Measurements from ENCODE around the gene KCTD19.

The KCTD19 gene

GRCh38 chr16:67256701-67257230 lies 69.8 kb downstream of the KCTD19 start:
- POLR2A ChIA-PET: no interaction called here
- Histone ChIP-seq H3K4me3 (ENCODE audit: control insufficient read depth in 1 of 7, extremely low read depth in 1 of 7, insufficient read depth in 4 of 7, low read depth in 2 of 7, low read length in 6 of 7) (no peak overlapping the region), H3K27me3 (replicated peaks in 2 of 5; ENCODE audit: control insufficient read depth in 4 of 5, insufficient read depth in 5 of 5, low read length in 4 of 5) (no peaks in the 10 kb centered on the region), H3K9me3 (ENCODE audit: control extremely low read depth in 1 of 5, control insufficient read depth in 4 of 5, insufficient read depth in 2 of 5, low read depth in 1 of 5, low read length in 4 of 5) (no peaks in the 10 kb centered on the region), H3K36me3 (ENCODE audit: control insufficient read depth in 4 of 4, insufficient read depth in 4 of 4, low read length in 3 of 4) (no peaks in the 10 kb centered on the region), H3K4me1 (ENCODE audit: control extremely low read depth in 1 of 4, control insufficient read depth in 4 of 4, insufficient read depth in 4 of 4, low read length in 3 of 4) (peaks cover 0 to 3% (median 1%) of the 10 kb centered on the region in 4 experiments), H3K27ac (ENCODE audit: insufficient read depth in 1 of 2, low read depth in 1 of 2, low read length in 2 of 2, poor library complexity in 1 of 2, severe bottlenecking in 2 of 2) (no peak overlapping the region)
- no peak for DNase-seq
- CTCF ChIA-PET: no interaction called here
- WGBS (ENCODE audit: insufficient coverage): 100% methylated on average over 6 of the region's 11 CpGs

- Histone ChIP-seq H3K9me3 (ENCODE audit: control extremely low read depth in 1 of 5, control insufficient read depth in 4 of 5, insufficient read depth in 2 of 5, low read depth in 1 of 5, low read length in 4 of 5) (no peaks in the 10 kb centered on the region), H3K27me3 (replicated peaks in 2 of 5; ENCODE audit: control insufficient read depth in 4 of 5, insufficient read depth in 5 of 5, low read length in 4 of 5) (peaks cover 0 to 5% (median 0%) of the 10 kb centered on the region in 5 experiments), H3K27ac (ENCODE audit: insufficient read depth in 1 of 2, low read depth in 1 of 2, low read length in 2 of 2, poor library complexity in 1 of 2, severe bottlenecking in 2 of 2) (no peak overlapping the region), H3K36me3 (ENCODE audit: control insufficient read depth in 4 of 4, insufficient read depth in 4 of 4, low read length in 3 of 4) (no peaks in the 10 kb centered on the region), H3K4me1 (ENCODE audit: control extremely low read depth in 1 of 4, control insufficient read depth in 4 of 4, insufficient read depth in 4 of 4, low read length in 3 of 4) (peaks cover 0 to 2% (median 0%) of the 10 kb centered on the region in 4 experiments), H3K4me3 (ENCODE audit: control insufficient read depth in 1 of 7, extremely low read depth in 1 of 7, insufficient read depth in 4 of 7, low read depth in 2 of 7, low read length in 6 of 7) (no peak overlapping the region)
- no peak for DNase-seq
- CTCF ChIA-PET: interaction anchor here (0.9 to 1.2 kb wide), 2 partner anchors 9 to 10 kb away, joined by 4 to 5 read pairs; no protein-coding TSS in a partner anchor
- WGBS (ENCODE audit: insufficient coverage): 98% methylated on average over 12 of the region's 17 CpGs
- POLR2A ChIA-PET: no interaction called here
These were observed 70.9 kb downstream of the KCTD19 start for GRCh38 chr16:67255553-67256221.

GRCh38 chr16:67254801-67255552 lies 71.6 kb downstream of the KCTD19 start:
- WGBS (ENCODE audit: insufficient coverage): 98% methylated on average over 17 of the region's 18 CpGs
- CTCF ChIA-PET: interaction anchor here (0.9 to 1.2 kb wide), 2 partner anchors 10 to 11 kb away, joined by 4 to 5 read pairs; no protein-coding TSS in a partner anchor
- POLR2A ChIA-PET: interaction anchor here (0.6 kb wide), 1 partner anchor 26 kb away, joined by 3 read pairs; no protein-coding TSS in a partner anchor
- H3K36me3 ChIP-seq (ENCODE audit: control insufficient read depth in 4 of 4, insufficient read depth in 4 of 4, low read length in 3 of 4): no peaks in the 10 kb centered on the region
- no peak for DNase-seq
- H3K4me3 ChIP-seq (ENCODE audit: control insufficient read depth in 1 of 7, extremely low read depth in 1 of 7, insufficient read depth in 4 of 7, low read depth in 2 of 7, low read length in 6 of 7): no peak overlapping the region
- H3K27me3 ChIP-seq (replicated peaks in 2 of 5; ENCODE audit: control insufficient read depth in 4 of 5, insufficient read depth in 5 of 5, low read length in 4 of 5): peaks cover 0 to 11% (median 5%) of the 10 kb centered on the region in 5 experiments
- peaks cover 0 to 2% (median 0%) of the 10 kb centered on the region in 4 experiments for H3K4me1 ChIP-seq (ENCODE audit: control extremely low read depth in 1 of 4, control insufficient read depth in 4 of 4, insufficient read depth in 4 of 4, low read length in 3 of 4)
- H3K9me3 ChIP-seq (ENCODE audit: control extremely low read depth in 1 of 5, control insufficient read depth in 4 of 5, insufficient read depth in 2 of 5, low read depth in 1 of 5, low read length in 4 of 5): no peaks in the 10 kb centered on the region
- no peak overlapping the region for H3K27ac ChIP-seq (ENCODE audit: insufficient read depth in 1 of 2, low read depth in 1 of 2, low read length in 2 of 2, poor library complexity in 1 of 2, severe bottlenecking in 2 of 2)

GRCh38 chr16:67252609-67253497 lies 73.7 kb downstream of the KCTD19 start:
- Histone ChIP-seq H3K4me1 (ENCODE audit: control extremely low read depth in 1 of 4, control insufficient read depth in 4 of 4, insufficient read depth in 4 of 4, low read length in 3 of 4) (peaks cover 2 to 19% (median 16%) of the 10 kb centered on the region in 4 experiments), H3K27me3 (replicated peaks in 2 of 5; ENCODE audit: control insufficient read depth in 4 of 5, insufficient read depth in 5 of 5, low read length in 4 of 5) (peaks cover 0 to 23% (median 13%) of the 10 kb centered on the region in 5 experiments), H3K4me3 (ENCODE audit: control insufficient read depth in 1 of 7, extremely low read depth in 1 of 7, insufficient read depth in 4 of 7, low read depth in 2 of 7, low read length in 6 of 7) (no peak overlapping the region), H3K36me3 (ENCODE audit: control insufficient read depth in 4 of 4, insufficient read depth in 4 of 4, low read length in 3 of 4) (no peaks in the 10 kb centered on the region), H3K9me3 (ENCODE audit: control extremely low read depth in 1 of 5, control insufficient read depth in 4 of 5, insufficient read depth in 2 of 5, low read depth in 1 of 5, low read length in 4 of 5) (no peaks in the 10 kb centered on the region), H3K27ac (ENCODE audit: insufficient read depth in 1 of 2, low read depth in 1 of 2, low read length in 2 of 2, poor library complexity in 1 of 2, severe bottlenecking in 2 of 2) (no peak overlapping the region)
- ChIA-PET CTCF (interaction anchor here (2.2 kb wide), 1 partner anchor 8 kb away, joined by 8 read pairs; no protein-coding TSS in a partner anchor), POLR2A (no interaction called here)
- DNase-seq: no peak
- 95% methylated on average over 4 of the region's 4 CpGs for WGBS (ENCODE audit: insufficient coverage)

- Histone ChIP-seq H3K9me3 (ENCODE audit: control extremely low read depth in 1 of 5, control insufficient read depth in 4 of 5, insufficient read depth in 2 of 5, low read depth in 1 of 5, low read length in 4 of 5) (no peaks in the 10 kb centered on the region), H3K27ac (ENCODE audit: insufficient read depth in 1 of 2, low read depth in 1 of 2, low read length in 2 of 2, poor library complexity in 1 of 2, severe bottlenecking in 2 of 2) (no peak overlapping the region), H3K27me3 (replicated peaks in 2 of 5; ENCODE audit: control insufficient read depth in 4 of 5, insufficient read depth in 5 of 5, low read length in 4 of 5) (peaks cover 0 to 23% (median 13%) of the 10 kb centered on the region in 5 experiments), H3K36me3 (ENCODE audit: control insufficient read depth in 4 of 4, insufficient read depth in 4 of 4, low read length in 3 of 4) (no peaks in the 10 kb centered on the region), H3K4me1 (ENCODE audit: control extremely low read depth in 1 of 4, control insufficient read depth in 4 of 4, insufficient read depth in 4 of 4, low read length in 3 of 4) (peaks cover 4 to 39% (median 37%) of the 10 kb centered on the region in 4 experiments), H3K4me3 (ENCODE audit: control insufficient read depth in 1 of 7, extremely low read depth in 1 of 7, insufficient read depth in 4 of 7, low read depth in 2 of 7, low read length in 6 of 7) (no peak overlapping the region)
- ChIA-PET CTCF (interaction anchor here (0.9 to 2.6 kb wide), 4 partner anchors 9 to 26 kb away, joined by 3 to 15 read pairs (median 8); no protein-coding TSS in a partner anchor), POLR2A (interaction anchor here (0.5 kb wide), 1 partner anchor 68 kb away, joined by 4 read pairs; no protein-coding TSS in a partner anchor)
- no peak for DNase-seq
- WGBS (ENCODE audit: insufficient coverage): 100% methylated on average over 3 of the region's 4 CpGs
These were observed 76.6 kb downstream of the KCTD19 start for GRCh38 chr16:67250045-67250327.

- 31% methylated on average over 18 of the region's 22 CpGs for whole genome bisulfite sequencing (ENCODE audit: insufficient coverage)
- ChIA-PET CTCF (interaction anchor here (1.7 to 6.1 kb wide), 5 partner anchors 9 to 18 kb away, joined by 7 to 108 read pairs (median 9); partner anchors contain the start of gene TMEM208), POLR2A (interaction anchor here (0.5 kb wide), 1 partner anchor 67 kb away, joined by 4 read pairs; no protein-coding TSS in a partner anchor)
- Histone ChIP-seq H3K36me3 (ENCODE audit: control insufficient read depth in 4 of 4, insufficient read depth in 4 of 4, low read length in 3 of 4) (no peaks in the 10 kb centered on the region), H3K4me3 (ENCODE audit: control insufficient read depth in 1 of 7, extremely low read depth in 1 of 7, insufficient read depth in 4 of 7, low read depth in 2 of 7, low read length in 6 of 7) (peak overlapping the region in 6 of 7 experiments; percentile 27 to 94 (median 72)), H3K4me1 (ENCODE audit: control extremely low read depth in 1 of 4, control insufficient read depth in 4 of 4, insufficient read depth in 4 of 4, low read length in 3 of 4) (peaks cover 4 to 45% (median 43%) of the 10 kb centered on the region in 4 experiments), H3K9me3 (ENCODE audit: control extremely low read depth in 1 of 5, control insufficient read depth in 4 of 5, insufficient read depth in 2 of 5, low read depth in 1 of 5, low read length in 4 of 5) (no peaks in the 10 kb centered on the region), H3K27me3 (replicated peaks in 2 of 5; ENCODE audit: control insufficient read depth in 4 of 5, insufficient read depth in 5 of 5, low read length in 4 of 5) (peaks cover 0 to 23% (median 13%) of the 10 kb centered on the region in 5 experiments), H3K27ac (ENCODE audit: insufficient read depth in 1 of 2, low read depth in 1 of 2, low read length in 2 of 2, poor library complexity in 1 of 2, severe bottlenecking in 2 of 2) (no peak overlapping the region)
- no peak for DNase-seq
These were observed 77.1 kb downstream of the KCTD19 start for GRCh38 chr16:67249178-67250044.
